ENCODE results near the gene RPTOR.

RPTOR gene

DNA sequence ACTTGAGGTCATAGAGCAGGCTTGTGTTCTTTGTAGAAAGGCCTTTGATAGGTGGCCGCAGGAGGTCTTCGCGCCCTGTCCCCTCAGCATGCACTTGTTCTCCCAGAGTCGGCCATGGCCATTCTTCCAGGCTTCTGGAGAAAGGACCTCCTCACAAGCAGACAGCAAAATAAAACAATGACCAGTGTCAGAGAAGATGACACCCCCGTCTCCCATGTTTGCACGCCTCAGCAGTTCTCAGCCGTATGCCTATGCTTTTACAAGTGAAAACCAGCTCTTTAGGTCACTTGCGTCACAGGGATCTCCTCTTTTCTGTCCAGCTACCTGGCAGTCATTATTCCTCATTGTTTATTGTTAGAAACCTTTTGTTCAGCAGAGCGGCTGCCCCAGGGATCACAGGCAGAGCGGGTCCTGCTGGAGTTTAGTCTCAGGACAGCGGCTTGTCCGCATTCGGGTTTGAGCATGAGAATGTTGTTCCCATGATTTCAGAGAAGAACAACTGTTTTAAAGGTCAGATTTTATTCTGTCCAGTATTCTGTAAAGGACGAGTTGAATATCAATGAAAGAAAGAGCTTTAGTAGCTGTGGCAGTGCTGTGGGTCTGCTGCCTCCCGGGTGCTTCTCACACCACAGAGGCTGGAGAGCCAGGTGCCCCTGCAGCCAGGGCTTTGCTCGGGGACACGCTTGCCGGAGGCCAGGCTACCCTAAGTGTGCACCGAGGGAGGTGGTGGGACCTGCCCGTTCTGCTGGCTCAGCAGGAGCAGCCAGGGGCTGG is 123.9 kb downstream of the RPTOR start:
- DNase-seq, result no peak

DNA sequence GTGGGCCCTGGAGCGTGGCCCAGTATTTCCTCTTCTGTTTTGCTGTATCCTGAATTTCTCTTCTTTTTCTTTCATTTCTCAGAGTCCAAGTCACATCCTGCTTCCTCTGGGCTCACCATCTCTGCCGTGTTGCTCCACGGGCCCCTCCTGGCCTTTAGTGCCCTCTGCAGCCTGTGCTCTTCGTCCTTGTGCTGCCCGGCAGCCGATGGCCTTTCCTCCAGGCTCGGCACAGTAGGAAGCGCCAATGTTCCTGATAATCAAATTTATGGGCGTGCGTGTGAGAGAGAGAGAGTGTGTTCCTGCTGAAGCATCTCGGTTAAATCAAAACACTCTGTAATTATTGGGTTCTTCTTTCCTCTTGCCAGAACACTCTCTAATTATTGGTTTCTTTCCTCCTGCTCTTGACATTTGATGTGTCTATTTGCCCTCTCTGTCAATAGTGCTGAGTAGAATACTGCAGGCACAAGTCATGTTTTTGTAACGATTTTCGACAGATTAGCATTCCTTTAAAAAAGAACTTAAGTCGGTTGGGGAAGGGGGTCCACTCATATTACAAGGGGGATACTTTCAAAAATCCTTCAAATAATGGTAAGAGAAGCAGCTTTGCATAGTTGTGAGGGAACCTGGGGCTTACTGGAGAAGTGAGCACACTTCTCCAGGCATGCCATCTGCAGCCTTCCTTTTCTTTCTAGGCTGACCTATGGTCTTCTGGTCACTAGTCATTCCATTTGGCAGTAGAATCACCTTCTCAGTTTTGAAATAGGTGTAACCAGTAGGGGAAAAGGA is 126.6 kb downstream of the RPTOR start:
- peak; percentile 97 for DNase-seq

DNA sequence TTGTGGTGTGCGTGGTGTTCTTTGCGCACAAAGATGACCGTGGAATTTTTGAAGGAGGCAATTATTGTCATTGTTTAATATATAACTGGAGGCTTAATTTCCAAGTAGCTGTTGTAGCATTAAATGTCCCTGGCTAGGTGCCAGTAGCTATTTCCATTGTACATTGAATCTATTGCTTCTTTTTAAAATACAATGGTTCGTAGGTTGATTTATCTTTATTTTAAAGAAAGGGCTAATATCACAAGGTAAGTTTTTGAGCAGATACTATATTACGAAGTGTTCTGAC is 127.1 kb downstream of the RPTOR start:
- no peak for DNase-seq

DNA sequence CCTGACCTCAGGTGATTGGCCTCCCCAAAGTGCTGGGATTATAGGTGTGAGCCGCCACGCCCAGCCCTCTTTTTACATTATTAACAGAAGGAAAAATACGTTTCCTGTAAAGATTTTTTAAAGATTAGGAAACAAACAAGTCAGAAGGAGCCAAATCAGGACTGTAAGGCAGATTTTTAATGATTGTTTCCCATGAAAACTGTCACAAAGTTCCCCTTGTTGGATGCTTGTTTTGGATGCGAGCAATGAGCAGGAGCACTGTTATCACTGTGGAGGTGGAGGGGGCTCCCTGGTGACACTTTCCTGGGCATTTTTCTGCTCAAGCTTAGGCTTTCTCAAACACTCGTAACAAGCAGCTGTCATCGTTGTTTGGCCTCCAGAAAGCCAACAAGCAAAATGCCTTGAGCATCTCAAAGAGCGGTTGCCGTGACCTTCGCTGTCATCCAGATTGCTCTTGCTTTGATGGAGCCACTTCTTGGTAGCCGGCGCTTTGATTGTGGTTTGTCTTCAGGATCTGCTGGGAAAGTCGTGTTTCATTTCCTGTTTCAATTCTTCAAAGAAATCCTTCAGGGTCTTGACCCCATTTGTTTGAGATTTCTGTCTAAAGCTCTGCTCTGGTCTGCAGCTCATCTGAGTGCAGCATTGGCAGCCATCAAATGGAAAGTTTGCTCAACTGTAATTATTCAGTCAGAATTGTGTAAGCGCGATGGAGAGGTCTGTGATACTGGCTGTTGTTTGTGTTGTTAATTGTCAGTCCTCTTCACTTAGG is 128.7 kb downstream of the RPTOR start:
- peak; percentile 92 for DNase-seq

DNA sequence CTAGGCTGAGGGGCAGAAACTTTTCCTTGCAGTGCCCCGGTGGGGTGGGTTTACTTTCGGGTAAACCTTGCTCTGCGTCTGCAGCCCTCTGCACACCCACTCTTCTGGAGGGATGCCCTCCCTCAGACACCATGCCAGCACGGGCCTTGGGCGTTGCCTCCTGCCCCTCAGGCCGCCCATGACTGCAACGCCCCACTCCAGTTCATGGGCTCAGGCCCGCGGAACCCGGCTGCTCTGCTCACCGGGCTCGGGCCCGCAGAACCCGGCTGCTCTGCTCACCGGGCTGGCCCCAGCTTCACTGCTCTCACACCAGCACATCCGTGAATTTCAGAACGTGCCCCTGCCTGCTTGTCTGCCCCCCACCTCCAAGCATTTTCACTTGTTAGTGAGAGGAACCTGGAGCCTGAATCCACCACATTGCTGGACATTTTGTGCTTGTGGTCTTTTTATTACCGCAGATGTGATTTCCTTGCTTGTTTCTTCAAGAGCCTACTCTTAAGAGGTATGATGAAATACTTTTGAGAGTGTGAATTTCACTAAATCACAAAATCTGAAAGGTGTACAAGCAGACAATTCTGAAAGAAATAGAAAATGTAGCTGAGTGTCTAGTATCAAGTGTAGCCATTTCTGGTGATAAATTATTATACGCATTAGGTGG is 130.9 kb downstream of the RPTOR start:
- DNase-seq, result no peak

DNA sequence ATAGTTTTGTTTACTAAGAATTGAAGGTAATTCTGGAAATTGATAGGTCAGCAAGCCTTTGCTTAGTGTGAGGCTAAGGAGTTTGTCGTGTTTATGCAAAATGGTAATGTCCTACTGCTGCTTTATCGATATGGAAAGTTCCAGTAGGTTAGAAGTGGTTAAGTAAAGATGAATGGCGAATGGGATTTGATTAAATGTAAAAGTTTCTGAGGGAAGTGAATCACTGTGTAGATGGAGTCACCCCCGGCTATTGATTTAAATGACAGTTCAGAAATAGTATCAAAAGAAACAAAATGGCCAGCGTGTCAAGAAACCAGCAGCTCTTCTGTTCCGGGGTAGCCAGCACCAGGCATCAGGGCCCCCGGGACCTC is 131.4 kb downstream of the RPTOR start:
- no peak for DNase-seq

DNA sequence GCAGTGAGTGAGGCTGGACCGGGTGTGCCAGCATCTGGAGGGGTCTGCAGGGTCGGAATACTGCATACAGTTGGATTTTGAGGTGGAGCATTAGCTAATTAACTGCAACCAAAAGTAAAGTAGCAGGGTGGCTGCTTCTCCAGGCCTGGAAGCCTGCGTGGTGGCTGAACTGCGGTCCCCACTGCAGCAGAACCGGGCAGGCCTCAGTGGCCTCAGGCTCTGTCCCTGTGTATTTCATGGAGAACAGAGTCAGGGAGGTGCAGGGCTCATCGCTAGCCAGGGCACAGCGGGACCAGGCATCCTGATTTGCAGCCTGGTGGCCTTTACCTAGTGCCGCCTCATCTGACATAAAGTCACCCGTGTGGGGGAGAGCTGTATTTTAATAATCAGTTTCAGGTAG is 131.9 kb downstream of the RPTOR start:
- no peak for DNase-seq

DNA sequence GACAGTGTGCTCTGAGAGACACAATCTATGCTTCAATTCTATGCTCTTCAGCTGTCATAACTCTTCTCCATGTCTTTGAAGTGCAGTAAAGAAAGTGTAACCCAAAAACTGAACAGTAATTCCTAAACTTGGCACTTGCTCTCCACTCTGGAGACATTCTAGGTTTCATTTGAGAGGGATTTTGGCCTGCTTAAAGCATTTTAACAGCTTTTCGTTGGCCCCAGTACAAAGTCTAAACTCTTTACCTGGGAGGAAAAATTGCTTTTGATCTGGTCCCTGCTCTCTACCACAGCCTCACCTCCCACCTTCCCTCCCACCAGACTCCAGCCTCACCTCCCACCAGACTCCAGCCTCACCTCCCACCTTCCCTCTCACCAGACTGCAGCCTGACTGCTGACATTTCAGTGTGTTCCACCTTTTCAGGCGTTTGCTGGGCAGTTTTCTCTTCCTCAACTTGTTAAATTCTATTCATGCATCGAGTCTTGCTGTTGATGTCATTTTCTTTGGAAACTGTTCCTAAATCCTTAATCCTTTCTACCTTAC is 132.6 kb downstream of the RPTOR start:
- DNase-seq, result no peak

DNA sequence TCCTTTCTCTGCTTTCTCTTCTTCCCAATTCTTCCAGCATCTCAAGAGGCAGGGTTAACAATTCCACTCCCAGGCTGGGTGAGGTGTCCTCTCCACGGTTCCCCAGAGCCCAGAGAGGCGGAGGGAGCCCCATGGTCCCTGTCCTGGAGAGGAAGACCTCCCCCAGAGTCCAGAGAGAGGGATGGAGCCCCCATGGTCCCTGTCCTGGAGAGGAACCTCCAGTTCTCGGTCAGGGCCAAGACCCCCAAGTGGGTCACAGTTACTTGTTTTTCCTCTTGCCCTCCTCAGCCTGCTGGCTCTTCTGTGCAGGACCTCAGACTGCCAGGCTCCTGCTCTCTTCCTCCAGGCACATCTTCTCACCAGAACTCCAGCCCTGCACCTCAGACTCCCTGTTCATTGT is 135.2 kb downstream of the RPTOR start:
- no peak for DNase-seq

DNA sequence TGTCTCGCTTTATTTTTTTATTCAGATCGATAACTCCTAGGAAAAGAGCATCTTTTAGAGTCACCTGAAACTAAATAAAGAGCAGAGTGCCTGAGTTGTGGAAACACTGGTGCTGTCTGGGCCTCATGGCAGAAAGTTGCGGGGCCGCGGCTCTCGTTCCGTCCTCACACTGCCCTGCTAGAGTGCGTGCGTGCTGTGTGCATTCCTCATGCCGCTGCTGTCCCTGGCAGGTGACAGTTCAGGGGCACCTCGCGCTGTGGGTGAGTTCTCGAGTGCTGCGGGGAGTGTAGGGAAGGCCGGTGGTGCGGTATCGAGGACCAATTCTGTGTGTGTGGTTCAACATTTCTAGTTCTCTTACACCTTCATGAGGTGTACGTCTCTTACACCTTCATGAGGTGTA is 136.6 kb downstream of the RPTOR start:
- no peak for DNase-seq

DNA sequence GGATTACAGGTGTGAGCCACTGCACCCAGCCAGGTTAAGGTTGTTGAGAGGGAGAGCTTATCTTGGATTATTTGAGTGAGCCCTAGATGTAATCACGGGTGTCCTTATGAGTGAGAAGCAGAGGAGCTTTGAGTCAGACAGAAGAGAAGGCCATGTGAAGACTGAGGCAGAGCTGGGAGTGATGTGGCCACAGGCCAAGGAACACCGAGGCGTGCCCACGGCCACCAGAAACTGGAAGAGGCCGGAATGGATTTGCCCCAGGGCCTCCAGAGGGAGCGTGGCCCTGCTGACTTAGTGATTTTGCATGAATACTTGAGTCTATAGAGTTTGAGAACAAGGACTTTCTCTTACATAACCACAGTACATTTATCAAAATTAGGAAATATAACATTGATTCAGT is 137.7 kb downstream of the RPTOR start:
- DNase-seq, result no peak

DNA sequence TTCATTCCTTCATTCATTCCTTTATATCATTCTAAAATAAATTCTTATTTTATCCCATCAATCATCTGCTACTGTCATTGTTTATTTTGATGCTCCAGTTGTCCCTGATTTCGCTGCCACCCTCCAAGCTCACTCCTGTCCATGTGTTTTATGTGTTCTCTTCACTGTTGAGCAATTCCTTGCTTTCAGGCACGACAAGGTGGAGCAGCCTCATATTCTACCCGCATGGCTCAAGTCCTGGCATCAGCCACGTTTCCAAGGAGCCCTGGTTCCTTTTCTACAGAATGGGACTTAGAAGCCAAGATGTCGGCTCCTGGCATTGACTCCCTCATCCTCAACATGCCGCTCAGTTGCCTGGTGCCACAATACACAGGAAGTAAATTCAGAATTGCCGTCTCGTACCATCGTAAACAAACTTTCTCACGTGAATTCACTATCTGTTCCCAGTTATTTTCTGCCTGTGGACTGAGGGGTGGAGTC is 139.0 kb downstream of the RPTOR start:
- DNase-seq, result no peak

DNA sequence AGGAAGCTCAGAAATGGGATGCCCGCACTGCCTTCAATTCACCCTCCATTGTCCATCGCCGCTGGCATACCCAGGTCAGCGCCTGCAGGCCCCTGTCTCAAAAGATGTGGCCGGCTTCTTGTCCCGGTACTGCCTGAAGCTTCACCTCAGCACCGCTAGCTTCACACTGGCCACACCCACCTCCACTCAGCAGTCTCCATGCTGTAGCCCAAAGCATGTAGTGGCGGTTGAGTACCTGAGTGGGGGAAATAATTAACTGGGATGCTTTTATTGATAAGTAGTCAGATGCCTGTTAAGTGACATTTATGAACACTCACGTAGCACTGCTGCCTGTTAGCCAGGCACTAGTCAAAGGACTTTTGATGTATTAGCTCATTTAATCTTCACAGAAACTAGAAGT is 143.2 kb downstream of the RPTOR start:
- DNase-seq, result no peak

DNA sequence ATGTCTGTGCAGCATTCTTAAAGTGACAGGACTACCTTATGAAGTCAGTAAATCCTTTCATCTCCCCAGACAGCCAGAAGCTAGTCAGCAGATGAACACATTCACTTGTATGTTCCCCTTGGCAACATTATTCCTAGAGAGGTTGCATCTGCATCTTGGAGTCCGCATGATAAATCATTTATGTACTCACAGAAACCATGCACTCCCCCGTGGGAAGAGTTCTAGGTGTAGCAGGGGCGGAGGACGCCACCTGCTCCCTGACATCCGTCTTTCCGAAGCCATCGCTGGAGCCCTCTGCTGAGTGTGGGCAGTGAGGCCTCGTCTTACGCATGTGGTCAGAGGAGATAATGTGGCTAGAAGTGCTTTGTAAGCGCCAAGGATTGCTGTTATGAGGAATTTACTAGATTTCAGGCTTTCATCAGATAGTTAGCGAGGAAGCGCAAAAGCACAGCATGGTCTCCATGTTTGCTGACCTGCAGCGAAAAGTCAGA is 144.5 kb downstream of the RPTOR start:
- no peak for DNase-seq

DNA sequence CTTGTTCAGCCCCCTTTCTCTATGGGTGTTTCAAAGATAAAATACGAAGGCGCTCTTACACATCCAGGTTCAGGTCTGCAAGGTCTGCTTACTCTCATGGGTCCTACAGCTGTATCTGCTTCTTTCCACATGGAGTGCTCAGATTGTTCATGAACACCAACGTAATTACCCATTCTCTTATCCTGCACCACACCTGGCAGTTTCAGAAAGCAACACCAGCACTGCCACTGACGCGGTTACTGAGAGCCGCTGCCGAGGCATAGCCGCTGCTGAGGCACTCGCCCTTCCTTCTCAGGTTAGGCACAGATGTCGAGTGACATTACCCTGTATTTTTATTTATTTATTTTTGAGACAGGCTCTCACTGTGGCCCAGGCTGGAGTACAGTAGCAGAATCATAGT is 147.1 kb downstream of the RPTOR start:
- no peak for DNase-seq

DNA sequence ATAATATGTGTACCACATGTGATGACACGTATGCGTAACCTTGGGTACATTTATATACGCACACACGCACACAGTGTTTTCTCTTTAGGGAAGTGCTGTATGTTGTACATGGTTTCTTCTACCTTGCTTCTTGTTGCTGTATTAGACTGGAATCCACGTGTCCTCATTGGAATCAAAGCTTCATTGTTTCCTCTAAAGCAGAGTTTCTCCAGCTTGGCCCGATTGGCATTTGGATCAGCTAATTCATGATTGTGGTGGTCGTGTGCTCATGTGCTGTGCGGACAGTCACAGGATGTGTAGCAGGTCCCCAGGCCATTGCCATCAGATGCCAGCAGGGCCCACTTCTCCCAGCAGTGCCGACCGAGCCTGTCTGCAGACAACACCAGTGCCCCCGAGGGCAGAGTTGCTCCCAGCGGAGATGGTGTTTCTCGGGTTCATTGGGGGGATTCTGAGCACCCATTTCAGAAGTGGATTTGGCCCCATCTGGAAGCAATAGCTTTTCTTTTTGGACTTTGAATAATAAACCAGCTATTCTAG is 148.4 kb downstream of the RPTOR start:
- no peak for DNase-seq

DNA sequence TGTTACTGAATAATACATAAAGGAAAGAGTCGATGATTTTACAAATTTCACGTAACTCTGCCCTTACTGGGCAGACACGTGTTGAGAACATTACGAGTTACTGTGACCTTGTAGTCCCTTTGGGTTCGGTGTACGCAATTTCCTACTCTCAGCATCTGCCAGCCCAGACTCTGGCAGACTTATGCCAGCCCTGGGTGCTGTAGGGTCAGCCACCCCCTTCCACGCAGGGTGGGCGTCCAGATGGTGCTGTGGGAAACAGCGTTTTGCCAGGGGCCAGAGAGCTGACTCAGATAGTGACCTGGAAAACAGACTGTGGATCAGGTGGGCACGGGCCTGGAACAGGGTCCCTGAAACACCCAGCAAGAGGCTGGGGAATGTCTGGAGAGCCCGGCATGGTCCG is 148.9 kb downstream of the RPTOR start:
- no peak for DNase-seq

DNA sequence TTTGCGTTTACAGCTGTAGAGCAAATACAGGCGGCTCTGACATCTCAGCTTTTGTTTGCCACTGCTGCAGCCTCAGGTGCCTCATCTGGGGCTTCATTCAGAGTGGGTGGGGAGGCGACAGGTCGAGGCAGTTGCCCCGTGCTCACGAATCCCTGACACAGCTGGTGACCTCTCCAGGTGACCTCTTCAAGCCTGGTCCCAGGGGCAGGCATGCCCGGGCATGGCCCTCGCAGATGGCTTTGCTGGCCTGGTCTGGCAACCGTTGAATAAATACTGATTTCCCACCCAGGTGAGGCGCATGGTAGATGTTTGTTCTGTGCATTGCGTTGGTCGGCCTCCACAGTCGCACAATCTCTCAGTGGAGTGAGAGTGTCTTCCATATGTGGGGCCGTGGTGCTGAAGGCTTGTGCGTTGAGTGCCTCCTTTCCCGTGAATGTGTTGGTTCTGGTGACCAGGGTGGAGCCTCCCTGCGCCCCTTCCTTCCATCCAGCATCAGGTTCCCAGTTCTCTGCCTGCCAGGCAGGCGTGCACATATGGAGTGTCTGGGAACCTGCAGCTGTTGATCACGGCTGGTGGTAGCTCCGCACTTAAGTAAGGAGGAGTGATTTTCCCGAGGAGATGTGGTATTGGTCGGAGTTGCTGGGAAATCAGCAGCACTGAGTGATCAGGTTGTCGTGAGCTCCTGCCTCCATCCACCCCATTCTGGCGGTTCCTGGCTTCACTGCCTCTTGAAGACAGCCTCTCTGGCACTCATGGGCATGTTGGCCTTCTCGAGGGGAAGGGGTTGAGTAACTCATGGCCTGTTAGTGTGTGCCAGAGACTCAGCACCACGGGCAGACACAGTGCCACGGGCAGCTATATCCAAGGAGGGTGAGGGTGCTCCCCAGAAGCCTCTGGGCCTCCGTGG is 149.7 kb downstream of the RPTOR start:
- DNase-seq, result no peak

DNA sequence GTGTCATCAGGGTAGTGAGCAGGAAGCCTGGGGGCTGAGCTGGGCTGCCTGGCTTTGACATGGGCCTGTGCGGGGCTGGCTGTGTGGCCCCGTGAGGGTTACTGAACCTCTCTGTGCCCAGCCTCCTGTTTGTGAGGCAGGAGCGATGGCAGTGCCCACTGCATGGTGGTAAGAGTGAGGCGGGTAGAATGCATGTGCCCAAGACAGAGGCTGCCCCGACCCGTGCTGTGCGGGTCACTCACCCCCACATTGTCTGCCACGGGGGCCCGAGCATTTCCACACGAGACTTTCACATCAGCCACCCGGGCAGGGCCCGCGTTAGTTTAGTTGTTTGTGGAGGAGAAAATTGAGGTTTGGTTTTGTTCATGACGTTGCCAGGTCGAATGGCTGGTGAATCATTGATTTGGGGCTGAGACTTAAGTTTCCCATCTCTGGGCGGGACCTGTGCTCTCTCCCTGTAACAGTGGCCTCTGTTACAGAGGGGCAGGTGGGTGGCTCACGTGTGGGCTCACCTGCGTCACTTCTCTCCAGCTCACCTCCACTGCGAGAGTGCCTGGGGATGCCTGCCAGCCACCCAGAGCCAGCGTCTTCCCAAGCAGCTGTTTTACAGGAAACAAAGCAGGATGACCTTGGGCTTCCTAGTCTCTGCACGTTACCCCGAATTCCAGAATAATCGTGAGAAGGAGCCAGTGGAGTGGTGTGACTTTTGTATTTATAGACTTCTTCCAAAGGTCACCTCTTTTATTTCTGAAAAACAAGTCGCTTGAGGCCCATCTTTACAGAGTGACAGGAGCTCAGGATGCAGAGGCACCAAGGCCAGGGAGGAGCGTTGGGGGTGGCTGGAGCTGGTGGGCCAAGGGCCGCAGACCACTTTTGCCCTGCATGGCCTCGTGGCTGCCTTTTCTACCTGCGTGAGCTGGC is 150.6 kb downstream of the RPTOR start:
- DNase-seq, result no peak

DNA sequence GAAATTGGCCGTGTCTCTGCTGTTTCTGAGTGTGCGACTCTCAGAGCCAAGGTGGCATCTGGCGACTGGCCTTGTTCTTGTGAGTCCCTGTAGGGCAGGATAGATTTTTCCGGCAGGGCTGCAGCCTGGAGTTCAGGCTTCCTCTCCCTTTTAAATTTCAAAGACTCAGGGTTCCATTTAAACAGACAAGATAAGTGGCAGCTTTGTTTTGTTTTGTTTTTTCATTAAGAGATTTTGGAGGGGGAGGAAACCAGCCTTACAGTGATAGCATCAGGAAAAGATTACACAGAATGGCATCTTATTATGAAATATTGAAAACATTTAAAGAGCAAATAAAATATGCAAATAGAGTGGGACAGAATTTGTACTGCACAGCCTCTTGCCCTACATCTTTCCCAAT is 151.3 kb downstream of the RPTOR start:
- no peak for DNase-seq

All from NCI-H2227 treated with DMSO at 0.1 percent for 48 hours (cell line).